AG08395 (cell line): ENCODE measurements around the gene SLC2A10.
"Not testable (repeated sequence)": the region's sequence is repeated elsewhere in the genome, so short reads cannot be mapped to it uniquely, and the experiment has no call there.

Experiments used
- DNase-seq: peaks from one replicate; pipeline ENCODE4 v3.0.0; 2012; ENCODE audit warnings: mixed read lengths, low spot score

The SLC2A10 gene

GRCh38 chr20:46709459-46710152 lies at the start of gene SLC2A10:
Gene SLC2A10 (plus strand): TSS chr20:46709649. CDS start chr20:46709737, 88 bp downstream.
- peak; percentile 86 for DNase-seq

- no peak for DNase-seq
Observed at GRCh38 chr20:46660487-46660886, 49.0 kb upstream of the SLC2A10 start.

GRCh38 chr20:46661659-46662058 lies 47.8 kb upstream of the SLC2A10 start:
- no peak for DNase-seq

GRCh38 chr20:46663531-46663930 lies 45.9 kb upstream of the SLC2A10 start:
- DNase-seq = no peak

- DNase-seq = no peak
Observed at GRCh38 chr20:46665602-46666001, 43.8 kb upstream of the SLC2A10 start.

GRCh38 chr20:46666306-46666705 lies 43.1 kb upstream of the SLC2A10 start:
- no peak for DNase-seq

GRCh38 chr20:46666818-46667515 lies 42.5 kb upstream of the SLC2A10 start:
- DNase-seq = no peak

GRCh38 chr20:46670228-46670584 lies 39.2 kb upstream of the SLC2A10 start:
- DNase-seq = no peak

- DNase-seq = no peak
Observed at GRCh38 chr20:46670585-46671584, 38.6 kb upstream of the SLC2A10 start.

- DNase-seq = no peak
Observed at GRCh38 chr20:46671866-46672542, 37.4 kb upstream of the SLC2A10 start.

GRCh38 chr20:46672543-46673148 lies 36.8 kb upstream of the SLC2A10 start:
- no peak for DNase-seq

GRCh38 chr20:46673394-46674252 lies 35.8 kb upstream of the SLC2A10 start:
- DNase-seq = no peak

GRCh38 chr20:46674253-46675083 lies 35.0 kb upstream of the SLC2A10 start:
- no peak for DNase-seq

GRCh38 chr20:46676649-46677316 lies 32.7 kb upstream of the SLC2A10 start:
- DNase-seq = not testable (repeated sequence)

- no peak for DNase-seq
Observed at GRCh38 chr20:46677608-46678007, 31.8 kb upstream of the SLC2A10 start.

GRCh38 chr20:46678516-46678915 lies 30.9 kb upstream of the SLC2A10 start:
- DNase-seq = no peak

GRCh38 chr20:46680684-46681031 lies 28.8 kb upstream of the SLC2A10 start:
- DNase-seq = no peak

GRCh38 chr20:46681032-46681854 lies 28.2 kb upstream of the SLC2A10 start:
- DNase-seq = peak; percentile 57
